T-helper 1 cell treated with Interleukin-12 subunit alpha and Interleukin-12 subunit beta and Interleukin-4 antibody, amounts not matched to agents 30 ng/mL and 1 ng/mL, for 36 hours (primary cell): Measurements from ENCODE around the gene PLAU. TPM values are rescaled to one million over a fixed set of nuclear protein-coding genes. Genes with fewer than 3 reads are reported as not detected.
"Not testable (repeated sequence)": the region's sequence is repeated elsewhere in the genome, so short reads cannot be mapped to it uniquely, and the experiment has no call there.

Experiments used
- intact Hi-C: fragments of 100-400 bp; cut with micrococcal nuclease; formaldehyde crosslinking; loops from one replicate; pipeline ENCODE4 v1.15.1; 2024
- total RNA-seq: library from RNA; stranded (reverse); gene quantifications from 2 replicates; pipeline ENCODE4 v1.2.3, GENCODE V29; 2022

PLAU gene
- total RNA-seq, 1 donor from 2014 or later, result 1.5 TPM

- intact Hi-C loops, result no loop called here
Observed at GRCh38 chr10:73946253-73947145, 35.6 kb downstream of the PLAU start.

- intact Hi-C loops, result no loop called here
Observed at GRCh38 chr10:73948947-73949633, 38.2 kb downstream of the PLAU start.

- intact Hi-C loops, result no loop called here
Observed at GRCh38 chr10:73950155-73950948, 39.4 kb downstream of the PLAU start.

- intact Hi-C loops, result no loop called here
Observed at GRCh38 chr10:73953665-73954064, 42.7 kb downstream of the PLAU start.

GRCh38 chr10:73954737-73955136 lies 43.8 kb downstream of the PLAU start:
- intact Hi-C loops, result no loop called here

- intact Hi-C loops, result loop anchor here (1.0 to 2.0 kb wide), 4 partner anchors 43 to 106 kb away; partner anchors contain the start of genes PLAU and VCL
Observed at GRCh38 chr10:73955719-73956118, 44.8 kb downstream of the PLAU start.

- intact Hi-C loops, result loop anchor here (1.0 to 2.0 kb wide), 8 partner anchors 18 to 125 kb away; partner anchors contain the start of genes PLAU and VCL
Observed at GRCh38 chr10:73956476-73957359, 45.8 kb downstream of the PLAU start.

- intact Hi-C loops, result no loop called here
Observed at GRCh38 chr10:73959484-73960243, 48.7 kb downstream of the PLAU start.

GRCh38 chr10:73962386-73962785 lies 51.5 kb downstream of the PLAU start:
- intact Hi-C loops, result no loop called here

- intact Hi-C loops, result not testable (repeated sequence)
Observed at GRCh38 chr10:73963533-73963932, 52.6 kb downstream of the PLAU start.

GRCh38 chr10:73964743-73965142 lies 53.8 kb downstream of the PLAU start:
- intact Hi-C loops, result no loop called here

GRCh38 chr10:73965267-73965889 lies 54.4 kb downstream of the PLAU start:
- intact Hi-C loops, result not testable (repeated sequence)

GRCh38 chr10:73965890-73966768 lies 55.2 kb downstream of the PLAU start:
- intact Hi-C loops, result no loop called here

GRCh38 chr10:73967022-73967429 lies 56.1 kb downstream of the PLAU start:
- intact Hi-C loops, result no loop called here
